ENCODE data around the gene MUC20.
"Not testable (repeated sequence)": the region's sequence is repeated elsewhere in the genome, so short reads cannot be mapped to it uniquely, and the experiment has no call there.

Gene MUC20

GRCh38 chr3:195720831-195721506 is at the start of gene MUC20:
Gene MUC20 (plus strand): TSS chr3:195720978. CDS start chr3:195721008, 30 bp downstream.
- peak; percentile 13 for DNase-seq (ENCODE audit: low spot score)

- not testable (repeated sequence) for DNase-seq (ENCODE audit: low spot score)
These were observed 49.5 kb upstream of the MUC20 start for GRCh38 chr3:195671283-195671682.

- DNase-seq (ENCODE audit: low spot score): not testable (repeated sequence)
These were observed 47.1 kb upstream of the MUC20 start for GRCh38 chr3:195673711-195674110.

GRCh38 chr3:195678391-195679015 is 42.3 kb upstream of the MUC20 start:
- not testable (repeated sequence) for DNase-seq (ENCODE audit: low spot score)

GRCh38 chr3:195680690-195681089 is 40.1 kb upstream of the MUC20 start:
- DNase-seq (ENCODE audit: low spot score): not testable (repeated sequence)

- not testable (repeated sequence) for DNase-seq (ENCODE audit: low spot score)
These were observed 39.2 kb upstream of the MUC20 start for GRCh38 chr3:195681458-195682103.

GRCh38 chr3:195682104-195682742 is 38.6 kb upstream of the MUC20 start:
- DNase-seq (ENCODE audit: low spot score): not testable (repeated sequence)

- not testable (repeated sequence) for DNase-seq (ENCODE audit: low spot score)
These were observed 36.9 kb upstream of the MUC20 start for GRCh38 chr3:195683722-195684526.

GRCh38 chr3:195684527-195685257 is 36.1 kb upstream of the MUC20 start:
- not testable (repeated sequence) for DNase-seq (ENCODE audit: low spot score)

- DNase-seq (ENCODE audit: low spot score): not testable (repeated sequence)
These were observed 34.1 kb upstream of the MUC20 start for GRCh38 chr3:195686537-195687208.

GRCh38 chr3:195687209-195687760 is 33.5 kb upstream of the MUC20 start:
- not testable (repeated sequence) for DNase-seq (ENCODE audit: low spot score)

- not testable (repeated sequence) for DNase-seq (ENCODE audit: low spot score)
These were observed 32.2 kb upstream of the MUC20 start for GRCh38 chr3:195688471-195689183.

GRCh38 chr3:195689184-195690070 is 31.4 kb upstream of the MUC20 start:
- DNase-seq (ENCODE audit: low spot score): peak; percentile 7

GRCh38 chr3:195690951-195691350 is 29.8 kb upstream of the MUC20 start:
- no peak for DNase-seq (ENCODE audit: low spot score)

- not testable (repeated sequence) for DNase-seq (ENCODE audit: low spot score)
These were observed 29.0 kb upstream of the MUC20 start for GRCh38 chr3:195691596-195692353.

GRCh38 chr3:195692354-195692685 is 28.5 kb upstream of the MUC20 start:
- DNase-seq (ENCODE audit: low spot score): no peak

GRCh38 chr3:195692781-195693427 is 27.9 kb upstream of the MUC20 start:
- peak; percentile 1 for DNase-seq (ENCODE audit: low spot score)

Measured in AG20443 (cell line).